ENCODE measurements around the gene LRRC18.

Gene LRRC18

GRCh38 chr10:48883701-48884100 is 55.9 kb downstream of the LRRC18 start:
- no peak for DNase-seq (ENCODE audit: low read depth in 4 of 4, low spot score in 1 of 4)

- no peak for DNase-seq (ENCODE audit: low read depth in 4 of 4, low spot score in 1 of 4)
Observed at GRCh38 chr10:48882881-48883280, 56.8 kb downstream of the LRRC18 start.

GRCh38 chr10:48881937-48882336 is 57.7 kb downstream of the LRRC18 start:
- no peak for DNase-seq (ENCODE audit: low read depth in 4 of 4, low spot score in 1 of 4)

- no peak for DNase-seq (ENCODE audit: low read depth in 4 of 4, low spot score in 1 of 4)
Observed at GRCh38 chr10:48880016-48880705, 59.5 kb downstream of the LRRC18 start.

GRCh38 chr10:48879451-48879850 is 60.2 kb downstream of the LRRC18 start:
- DNase-seq (ENCODE audit: low read depth in 4 of 4, low spot score in 1 of 4): no peak

GRCh38 chr10:48878091-48878490 is 61.5 kb downstream of the LRRC18 start:
- no peak for DNase-seq (ENCODE audit: low read depth in 4 of 4, low spot score in 1 of 4)

- no peak for DNase-seq (ENCODE audit: low read depth in 4 of 4, low spot score in 1 of 4)
Observed at GRCh38 chr10:48872234-48872633, 67.4 kb downstream of the LRRC18 start.
